CD14-positive monocyte (primary cell): ENCODE measurements around the gene HIBADH. TPM values are rescaled to one million over a fixed set of nuclear protein-coding genes. Genes with fewer than 3 reads are reported as not detected.

ENCODE experiments used
- DNase-seq, 3 donors: peaks; one replicate each; pipeline ENCODE4 v3.0.0-alpha.2; 2011 to 2022
- H2AFZ ChIP-seq: 2 replicates; pipeline ENCODE4 v1.6.0; 2012; ENCODE audit warnings: mild to moderate bottlenecking, low read depth, low read length, inconsistent platforms; ENCODE audit not compliant: insufficient read depth, poor library complexity, severe bottlenecking
- H3K27ac ChIP-seq, 2 donors: 1 replicate in 1 of 2; 2 replicates in 1 of 2; pipeline ENCODE4 v1.5.1; 2012 to 2013; ENCODE audit warnings: low read length in 2 of 2, control low read depth in 1 of 2, inconsistent platforms in 1 of 2, low read depth in 1 of 2, mild to moderate bottlenecking in 1 of 2
- H3K27me3 ChIP-seq, 2 donors: one replicate each; pipeline versions ENCODE4 v1.6.0 to v1.6.1; 2011 to 2013; ENCODE audit warnings: low read length in 2 of 2; ENCODE audit not compliant: control insufficient read depth in 2 of 2, insufficient read depth in 2 of 2
- H3K36me3 ChIP-seq, 2 donors: replicated peaks in 1 of 2; 1 replicate in 1 of 2; 2 replicates in 1 of 2; pipeline versions ENCODE4 v1.5.1 to v1.6.1; 2012 to 2013; ENCODE audit warnings: low read length in 2 of 2, control low read depth in 1 of 2, inconsistent platforms in 1 of 2, mild to moderate bottlenecking in 1 of 2; ENCODE audit not compliant: insufficient read depth in 2 of 2, control insufficient read depth in 1 of 2
- H3K4me1 ChIP-seq, 2 donors: 1 replicate in 1 of 2; 2 replicates in 1 of 2; pipeline versions ENCODE4 v1.5.1 to v1.6.1; 2012 to 2013; ENCODE audit warnings: low read length in 2 of 2, control low read depth in 1 of 2, inconsistent platforms in 1 of 2, mild to moderate bottlenecking in 1 of 2, moderate library complexity in 1 of 2; ENCODE audit not compliant: insufficient read depth in 2 of 2, control insufficient read depth in 1 of 2
- H3K4me2 ChIP-seq: replicated peaks from 2 replicates; pipeline ENCODE3; 2012; ENCODE audit warnings: low read length, moderate library complexity, mild to moderate bottlenecking; ENCODE audit not compliant: poor library complexity, severe bottlenecking; ENCODE audit errors: extremely low read depth
- H3K4me3 ChIP-seq, 3 experiments: fragments of 200-600 bp in 1 of 3; sonication (generic) in 1 of 3; replicated peaks in 1 of 3; 1 replicate in 2 of 3; 2 replicates in 1 of 3; pipeline ENCODE4 v1.5.1; 2011 to 2013; ENCODE audit warnings: low read length in 3 of 3, mild to moderate bottlenecking in 3 of 3, control low read depth in 2 of 3, low read depth in 2 of 3, inconsistent platforms in 1 of 3, moderate library complexity in 1 of 3
- H3K79me2 ChIP-seq: 2 replicates; pipeline ENCODE4 v1.6.0; 2012; ENCODE audit warnings: mild to moderate bottlenecking, control low read depth, inconsistent platforms, low read length, moderate library complexity; ENCODE audit not compliant: insufficient read depth
- H3K9ac ChIP-seq: 2 replicates; pipeline ENCODE4 v1.6.0; 2017; ENCODE audit warnings: low read length, mild to moderate bottlenecking; ENCODE audit not compliant: insufficient read depth, poor library complexity, severe bottlenecking
- H3K9me3 ChIP-seq, 2 donors: replicated peaks in 1 of 2; 1 replicate in 1 of 2; 2 replicates in 1 of 2; pipeline versions ENCODE4 v1.5.1 to v1.6.1; 2012 to 2013; ENCODE audit warnings: low read length in 2 of 2, control low read depth in 1 of 2; ENCODE audit not compliant: control insufficient read depth in 1 of 2, insufficient read depth in 1 of 2
- H4K20me1 ChIP-seq: 2 replicates; pipeline ENCODE4 v1.6.0; 2012; ENCODE audit warnings: mild to moderate bottlenecking, low read length, control low read depth, moderate library complexity; ENCODE audit not compliant: insufficient read depth
- H3K27ac Mint-ChIP-seq, 7 donors: one replicate each; pipeline ENCODE4 v1.8.0; 2020; ENCODE audit warnings: mild to moderate bottlenecking in 7 of 7, mixed read lengths in 7 of 7, moderate library complexity in 6 of 7, inconsistent platforms in 2 of 7
- H3K27me3 Mint-ChIP-seq, 3 donors: one replicate each; pipeline ENCODE4 v1.8.0; 2021 to 2022; ENCODE audit warnings: low read depth in 3 of 3, mild to moderate bottlenecking in 3 of 3, mixed read lengths in 3 of 3, moderate library complexity in 3 of 3, inconsistent platforms in 1 of 3
- H3K36me3 Mint-ChIP-seq, 2 donors: one replicate each; pipeline ENCODE4 v1.8.0; 2020; ENCODE audit warnings: mixed read lengths in 2 of 2, inconsistent platforms in 1 of 2, mild to moderate bottlenecking in 1 of 2
- H3K4me1 Mint-ChIP-seq: one replicate; pipeline ENCODE4 v1.8.0; 2020; ENCODE audit warnings: mild to moderate bottlenecking, mixed read lengths
- H3K4me3 Mint-ChIP-seq, 2 donors: one replicate each; pipeline ENCODE4 v1.8.0; 2020; ENCODE audit warnings: mild to moderate bottlenecking in 2 of 2, mixed read lengths in 2 of 2, moderate library complexity in 1 of 2
- H3K9me3 Mint-ChIP-seq, 7 donors: one replicate each; pipeline ENCODE4 v1.8.0; 2020 to 2022; ENCODE audit warnings: mixed read lengths in 7 of 7, mild to moderate bottlenecking in 6 of 7, moderate library complexity in 6 of 7, inconsistent platforms in 2 of 7
- CTCF ChIP-seq: fragments of 200-600 bp; IDR thresholded peaks from one replicate; pipeline ENCODE4 v1.8.0; 2022; ENCODE audit warnings: antibody characterized with exemption, mild to moderate bottlenecking
- WGBS: methylation state at CpG from one replicate; pipeline ENCODE4 v1.1.5; 2013; ENCODE audit warnings: missing lambda C conversion rate; ENCODE audit not compliant: insufficient coverage; 5-methylcytosine and 5-hydroxymethylcytosine counted together
- intact Hi-C, 2 donors: fragments of 100-400 bp; cut with micrococcal nuclease; formaldehyde crosslinking; loops; one replicate each; pipeline versions ENCODE4 v1.15.0 to v1.15.1; 2023
- polyA plus RNA-seq, 3 donors: library from polyadenylated mRNA; depleted of rRNA in 1 of 3; unstranded in 2 of 3; stranded (reverse) in 1 of 3; fragments of 300-500 nt in 2 of 3; fragments of >200 nt in 1 of 3; fragmentation: Illumina TruSeq in 2 of 3; gene quantifications; 1 replicate in 2 of 3; 2 replicates in 1 of 3; pipeline ENCODE4 v1.2.3, GENCODE V29; 2012 to 2021

Gene HIBADH
- polyA plus RNA-seq, 3 donors = 8.9 to 29.1 (median 26.5) TPM

- H3K36me3 ChIP-seq = peaks cover 0 to 12% of the 10 kb centered on the region in 2 donors
- no peaks in the 10 kb centered on the region for H4K20me1 ChIP-seq
- no peaks in the 10 kb centered on the region for H3K4me1 ChIP-seq
- H2AFZ ChIP-seq = no peak overlapping the region
- no peaks in the 10 kb centered on the region for H3K4me1 Mint-ChIP-seq
- no peaks in the 10 kb centered on the region for H3K79me2 ChIP-seq
- H3K27me3 Mint-ChIP-seq = peaks cover 0 to 3% (median 2%) of the 10 kb centered on the region in 3 donors
- no peaks in the 10 kb centered on the region for H3K9me3 ChIP-seq
- no peak for DNase-seq
- H3K27ac Mint-ChIP-seq = no peak overlapping the region
- H3K4me2 ChIP-seq = no peak overlapping the region
- WGBS = no CpG with 5 or more reads among the region's 1 CpG
- intact Hi-C loops = no loop called here
- H3K4me3 Mint-ChIP-seq = no peak overlapping the region
- TF ChIP-seq CTCF = no peak
- H3K36me3 Mint-ChIP-seq = peaks cover 32 to 38% of the 10 kb centered on the region in 2 donors
- no peak overlapping the region for H3K4me3 ChIP-seq
- H3K27me3 ChIP-seq = no peaks in the 10 kb centered on the region
- peaks cover 0 to 7% (median 3%) of the 10 kb centered on the region in 7 donors for H3K9me3 Mint-ChIP-seq
- H3K9ac ChIP-seq = no peak overlapping the region
- H3K27ac ChIP-seq = no peak overlapping the region
Observed at GRCh38 chr7:27526611-27527347, 135.9 kb downstream of the HIBADH start.

GRCh38 chr7:27526131-27526530 is 136.6 kb downstream of the HIBADH start:
- H3K27me3 Mint-ChIP-seq = peaks cover 0 to 3% (median 2%) of the 10 kb centered on the region in 3 donors
- Histone ChIP-seq H3K4me1 (no peaks in the 10 kb centered on the region), H2AFZ (no peak overlapping the region), H3K36me3 (peaks cover 0 to 11% of the 10 kb centered on the region in 2 donors), H3K27ac (no peak overlapping the region), H3K4me2 (no peak overlapping the region), H3K4me3 (no peak overlapping the region), H3K9me3 (no peaks in the 10 kb centered on the region), H3K9ac (no peak overlapping the region), H3K79me2 (no peaks in the 10 kb centered on the region), H4K20me1 (no peaks in the 10 kb centered on the region), H3K27me3 (no peaks in the 10 kb centered on the region)
- no peak for TF ChIP-seq CTCF
- intact Hi-C loops = no loop called here
- H3K36me3 Mint-ChIP-seq = peaks cover 32 to 36% of the 10 kb centered on the region in 2 donors
- H3K9me3 Mint-ChIP-seq = peaks cover 0 to 7% (median 3%) of the 10 kb centered on the region in 7 donors
- no peaks in the 10 kb centered on the region for H3K4me1 Mint-ChIP-seq
- no peak overlapping the region for H3K4me3 Mint-ChIP-seq
- WGBS = 100% methylated on average over 3 of the region's 5 CpGs
- H3K27ac Mint-ChIP-seq = no peak overlapping the region
- no peak for DNase-seq
